DOHH2 (cell line): Measurements from ENCODE around the gene PCDHGC5.
A peak's percentile ranks its signal among the peaks of the same experiment; 100 is the strongest.

Experiments used
- H3F3A ChIP-seq: fragments of 200-600 bp; sonication (generic), shearing (Covaris generic); 2 replicates; pipeline ENCODE4 v1.6.0; 2016; ENCODE audit warnings: antibody characterized with exemption, mild to moderate bottlenecking; ENCODE audit not compliant: control insufficient read depth, insufficient read depth
- H3K27ac ChIP-seq: fragments of 200-600 bp; sonication (generic); 2 replicates; pipeline ENCODE4 v1.5.1; 2014; ENCODE audit warnings: low read depth, mild to moderate bottlenecking, low read length, moderate library complexity
- H3K27me3 ChIP-seq: fragments of 200-600 bp; sonication (generic); 2 replicates; pipeline ENCODE4 v1.6.1; 2014; ENCODE audit warnings: mild to moderate bottlenecking, low read length, mixed read lengths; ENCODE audit not compliant: control insufficient read depth
- H3K36me3 ChIP-seq: fragments of 200-600 bp; sonication (generic); 2 replicates; pipeline ENCODE4 v1.6.1; 2014; ENCODE audit warnings: mild to moderate bottlenecking, low read length, moderate library complexity, mixed read lengths; ENCODE audit not compliant: control insufficient read depth
- H3K4me1 ChIP-seq: fragments of 200-600 bp; sonication (generic); 2 replicates; pipeline ENCODE4 v1.6.1; 2014; ENCODE audit warnings: mild to moderate bottlenecking, low read length, mixed read lengths; ENCODE audit not compliant: control insufficient read depth
- H3K4me2 ChIP-seq: fragments of 200-600 bp; sonication (generic); 2 replicates; pipeline ENCODE4 v1.6.0; 2014; ENCODE audit warnings: mild to moderate bottlenecking, low read length, moderate library complexity
- H3K4me3 ChIP-seq: fragments of 200-600 bp; sonication (generic); 2 replicates; pipeline ENCODE4 v1.5.1; 2014; ENCODE audit warnings: mild to moderate bottlenecking, low read length, mixed read lengths
- H3K79me2 ChIP-seq: fragments of 200-600 bp; sonication (generic); 2 replicates; pipeline ENCODE4 v1.6.1; 2014; ENCODE audit warnings: mild to moderate bottlenecking, low read length, mixed read lengths; ENCODE audit not compliant: control insufficient read depth
- H3K9me2 ChIP-seq: fragments of 200-600 bp; sonication (generic); replicated peaks from 2 replicates; pipeline ENCODE4 v1.6.1; 2014; ENCODE audit warnings: mild to moderate bottlenecking, low read length, mixed read lengths; ENCODE audit not compliant: control insufficient read depth
- H3K9me3 ChIP-seq: fragments of 200-600 bp; sonication (generic); 2 replicates; pipeline ENCODE4 v1.6.1; 2014; ENCODE audit warnings: antibody characterized with exemption, low read length, mixed read lengths; ENCODE audit not compliant: control insufficient read depth, insufficient read depth
- H4K20me1 ChIP-seq: fragments of 200-600 bp; sonication (generic); 2 replicates; pipeline ENCODE4 v1.6.0; 2014; ENCODE audit warnings: low read depth, mild to moderate bottlenecking, antibody characterized with exemption, low read length, moderate library complexity; ENCODE audit not compliant: control insufficient read depth, insufficient read depth
- EZH2phosphoT487 ChIP-seq: fragments of 200-600 bp; sonication (generic); IDR thresholded peaks from 2 replicates; pipeline ENCODE4 v1.6.1; 2017; ENCODE audit warnings: borderline replicate concordance, mild to moderate bottlenecking, antibody characterized with exemption, low read length, moderate library complexity, mixed read lengths
- TF ChIP-seq, protein P1 (sequence below): fragments of 200-600 bp; sonication (generic); IDR thresholded peaks from one replicate; pipeline ENCODE4 v1.5.1; 2014; ENCODE audit warnings: antibody characterized with exemption, mild to moderate bottlenecking, low read depth, low read length; ENCODE audit not compliant: poor library complexity, severe bottlenecking

PCDHGC5 gene

DNA sequence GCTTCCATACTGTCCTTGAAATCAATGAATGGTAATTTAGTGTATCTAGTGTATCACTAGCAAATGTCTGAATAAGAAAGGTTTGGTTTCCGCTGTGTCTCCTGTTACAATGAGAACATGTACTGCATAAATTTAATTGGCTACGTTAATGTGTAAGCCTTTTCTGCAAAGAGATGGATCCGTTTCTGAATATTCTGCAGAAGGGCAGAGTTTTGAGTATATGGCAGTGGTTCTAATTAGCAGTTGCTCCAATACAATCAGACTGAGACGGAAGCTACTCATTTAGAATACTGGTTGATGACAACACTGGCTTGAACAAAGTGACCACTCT lies 4.6 kb upstream of the PCDHGC5 start:
- TF ChIP-seq, protein P1, sequence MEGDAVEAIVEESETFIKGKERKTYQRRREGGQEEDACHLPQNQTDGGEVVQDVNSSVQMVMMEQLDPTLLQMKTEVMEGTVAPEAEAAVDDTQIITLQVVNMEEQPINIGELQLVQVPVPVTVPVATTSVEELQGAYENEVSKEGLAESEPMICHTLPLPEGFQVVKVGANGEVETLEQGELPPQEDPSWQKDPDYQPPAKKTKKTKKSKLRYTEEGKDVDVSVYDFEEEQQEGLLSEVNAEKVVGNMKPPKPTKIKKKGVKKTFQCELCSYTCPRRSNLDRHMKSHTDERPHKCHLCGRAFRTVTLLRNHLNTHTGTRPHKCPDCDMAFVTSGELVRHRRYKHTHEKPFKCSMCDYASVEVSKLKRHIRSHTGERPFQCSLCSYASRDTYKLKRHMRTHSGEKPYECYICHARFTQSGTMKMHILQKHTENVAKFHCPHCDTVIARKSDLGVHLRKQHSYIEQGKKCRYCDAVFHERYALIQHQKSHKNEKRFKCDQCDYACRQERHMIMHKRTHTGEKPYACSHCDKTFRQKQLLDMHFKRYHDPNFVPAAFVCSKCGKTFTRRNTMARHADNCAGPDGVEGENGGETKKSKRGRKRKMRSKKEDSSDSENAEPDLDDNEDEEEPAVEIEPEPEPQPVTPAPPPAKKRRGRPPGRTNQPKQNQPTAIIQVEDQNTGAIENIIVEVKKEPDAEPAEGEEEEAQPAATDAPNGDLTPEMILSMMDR = no peak
- TF ChIP-seq EZH2phosphoT487 = no peak
- Histone ChIP-seq H3F3A (peaks cover 8% of the 10 kb centered on the region; the same call in 1 of the 2 replicates), H3K36me3 (peaks cover 85% of the 10 kb centered on the region), H3K4me3 (peak overlapping the region; percentile 22), H3K4me2 (peak overlapping the region; percentile 96), H3K27ac (no peak overlapping the region), H3K9me3 (no peaks in the 10 kb centered on the region), H3K27me3 (no peaks in the 10 kb centered on the region), H3K79me2 (peaks cover 100% of the 10 kb centered on the region), H3K4me1 (peaks cover 62% of the 10 kb centered on the region), H4K20me1 (no peaks in the 10 kb centered on the region), H3K9me2 (no peaks in the 10 kb centered on the region)

DNA sequence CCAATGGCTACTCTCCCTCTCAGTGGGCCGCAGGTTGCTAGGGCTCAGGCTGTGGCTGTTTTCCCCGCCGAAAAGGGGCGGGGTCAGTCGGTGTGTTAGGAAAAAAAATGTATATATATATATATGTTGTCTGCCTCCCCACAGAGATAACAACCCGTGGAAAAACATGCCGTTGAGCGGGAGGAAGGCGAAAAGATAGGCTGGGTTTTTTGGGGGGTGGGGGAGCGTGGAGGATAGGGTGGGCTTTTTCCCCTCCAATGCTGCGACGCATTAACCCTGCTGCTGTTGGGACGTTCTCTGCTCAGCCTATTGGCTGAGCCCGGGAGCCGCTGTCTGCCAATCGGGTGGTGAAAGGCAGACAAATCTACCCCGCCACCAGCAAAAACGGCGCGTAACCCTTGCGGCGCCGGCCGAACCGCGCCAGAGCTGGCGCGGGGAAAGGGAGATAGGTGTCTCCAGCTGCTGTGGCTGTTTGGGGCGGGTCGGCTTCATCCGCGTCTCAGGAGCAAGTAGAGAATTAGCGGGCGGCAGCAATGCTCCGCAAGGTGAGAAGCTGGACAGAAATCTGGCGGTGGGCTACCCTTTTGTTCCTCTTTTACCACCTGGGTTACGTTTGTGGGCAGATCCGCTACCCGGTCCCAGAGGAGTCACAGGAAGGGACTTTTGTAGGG lies 4.1 kb upstream of the PCDHGC5 start, which contains the start of gene PCDHGC4:
Gene PCDHGC4 (plus strand): TSS at position 390 of the 671 bp plus-strand sequence. CDS start 144 bp downstream, at position 534.
- Histone ChIP-seq H3K4me3 (peak within 1 kb of the TSS; percentile 22), H3K79me2 (peaks cover 100% of the 10 kb centered on the region), H3K27me3 (no peaks in the 10 kb centered on the region), H3K27ac (no peak within 1 kb of the TSS), H3K36me3 (peaks cover 85% of the 10 kb centered on the region), H3K4me1 (peaks cover 59% of the 10 kb centered on the region), H3K9me2 (no peaks in the 10 kb centered on the region), H3K4me2 (peak within 1 kb of the TSS; percentile 96), H4K20me1 (no peaks in the 10 kb centered on the region), H3K9me3 (no peaks in the 10 kb centered on the region), H3F3A (peaks cover 8% of the 10 kb centered on the region; the same call in 1 of the 2 replicates)
- TF ChIP-seq EZH2phosphoT487 = no peak
- TF ChIP-seq, protein P1 = no peak

DNA sequence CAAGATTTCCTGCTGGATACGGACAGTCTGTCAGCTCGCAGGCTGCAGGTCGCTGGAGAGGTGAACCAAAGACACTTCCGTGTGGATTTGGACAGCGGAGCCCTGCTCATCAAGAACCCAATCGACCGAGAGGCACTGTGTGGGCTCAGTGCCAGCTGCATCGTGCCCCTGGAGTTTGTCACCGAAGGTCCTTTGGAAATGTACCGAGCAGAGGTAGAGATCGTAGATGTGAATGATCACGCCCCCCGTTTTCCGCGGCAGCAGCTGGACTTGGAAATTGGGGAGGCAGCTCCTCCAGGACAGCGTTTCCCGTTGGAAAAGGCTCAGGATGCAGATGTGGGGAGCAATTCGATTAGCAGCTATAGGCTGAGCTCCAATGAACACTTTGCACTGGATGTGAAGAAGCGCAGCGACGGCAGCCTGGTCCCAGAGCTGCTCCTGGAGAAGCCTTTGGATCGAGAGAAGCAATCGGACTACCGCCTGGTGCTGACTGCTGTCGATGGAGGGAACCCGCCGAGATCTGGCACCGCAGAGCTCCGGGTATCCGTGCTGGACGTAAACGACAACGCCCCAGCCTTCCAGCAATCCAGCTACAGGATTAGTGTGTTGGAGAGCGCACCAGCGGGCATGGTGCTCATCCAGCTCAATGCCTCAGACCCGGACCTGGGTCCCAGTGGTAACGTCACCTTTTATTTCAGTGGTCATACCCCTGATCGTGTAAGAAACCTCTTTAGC lies 3.4 kb upstream of the PCDHGC5 start:
- Histone ChIP-seq H3K27me3 (no peaks in the 10 kb centered on the region), H3K4me2 (peak overlapping the region; percentile 96), H3K79me2 (peaks cover 99% of the 10 kb centered on the region), H3K4me3 (0 out of 2 replicates have a peak overlapping the region, but pooled peaks have one; percentile 22), H3K27ac (no peak overlapping the region), H3F3A (peaks cover 6% of the 10 kb centered on the region; the same call in 1 of the 2 replicates), H3K9me2 (no peaks in the 10 kb centered on the region), H3K36me3 (peaks cover 85% of the 10 kb centered on the region), H3K9me3 (no peaks in the 10 kb centered on the region), H3K4me1 (peaks cover 58% of the 10 kb centered on the region), H4K20me1 (no peaks in the 10 kb centered on the region)
- no peak for TF ChIP-seq EZH2phosphoT487
- TF ChIP-seq, protein P1 = no peak
